Pancreas (tissue), 10 donors: ENCODE data around the gene NUAK2. TPM values are rescaled to one million over a fixed set of nuclear protein-coding genes. Genes with fewer than 3 reads are reported as not detected.

Experiments used
- ATAC-seq, 4 donors: fragments of 200-7000 bp; cut with Tn5 transposase; one replicate each; pipeline versions ENCODE4 v1.8.0 to v1.9.1; 2020; ENCODE audit warnings: mild to moderate bottlenecking in 4 of 4, moderate library complexity in 4 of 4
- DNase-seq, 6 donors: peaks; one replicate each; pipeline ENCODE4 v3.0.0-alpha.2; 2020
- FAIRE-seq: peaks from 2 replicates; lab custom pipeline; 2012; peaks lifted over from hg19 to GRCh38; lab: Jason Lieb, UNC
- H3K27ac ChIP-seq, 4 donors: fragments of 200-600 bp; sonication (generic); 1 replicate in 3 of 4; 2 replicates in 1 of 4; pipeline versions ENCODE4 v1.5.0 to v1.8.0; 2020
- H3K27me3 ChIP-seq, 4 donors: fragments of 200-600 bp; one replicate each; pipeline ENCODE4 v1.8.0; 2021
- H3K36me3 ChIP-seq, 3 donors: fragments of 200-600 bp; sonication (generic) in 1 of 3; one replicate each; pipeline versions ENCODE4 v1.5.0 to v1.8.0; 2020 to 2021
- H3K4me1 ChIP-seq, 3 donors: fragments of 200-600 bp; one replicate each; pipeline ENCODE4 v1.8.0; 2021
- H3K4me3 ChIP-seq, 4 donors: fragments of 200-600 bp; sonication (generic) in 2 of 4; one replicate each; pipeline versions ENCODE4 v1.5.0 to v1.8.0; 2020 to 2021
- H3K9me3 ChIP-seq, 4 donors: fragments of 200-600 bp; one replicate each; pipeline ENCODE4 v1.8.0; 2021
- WGBS, 2 donors: extraction: QIAGEN DNeasy Blood & Tissue Kit; methylation state at CpG; one replicate each; pipeline ENCODE4 v1.1.7; 2013; 5-methylcytosine and 5-hydroxymethylcytosine counted together
- intact Hi-C, 3 donors: fragments of 100-400 bp; cut with DNase I; formaldehyde crosslinking; loops; one replicate each; pipeline versions ENCODE4 v1.11.1 to v1.14.2; 2022
- polyA plus RNA-seq, 2 donors: library from polyadenylated mRNA; stranded (reverse); fragments of 200-250 nt; gene quantifications; one replicate each; pipeline ENCODE4 v1.2.3, GENCODE V29; 2013
- total RNA-seq, 6 donors: library from RNA; stranded (reverse); fragmentation: NEBNext Ultra II Directional in 4 of 6; extraction: Animal tissue kit (Norgen Biotek cat#: 25700) in 4 of 6; gene quantifications; one replicate each; pipeline versions ENCODE4 v1.2.1 to v1.2.4, GENCODE V29; 2021 to 2023
- TF ChIP-seq, protein P1 (sequence below), 4 donors: fragments of 200-600 bp; sonication (generic) in 3 of 4; IDR thresholded peaks; one replicate each; pipeline versions ENCODE4 v1.5.0 to v1.8.0; 2021; ENCODE audit warnings: antibody characterized with exemption in 4 of 4
- donor health status: healthy with polysubstance abuse.
- donor health status: DM: no; HTN: no; CAD: no; lungs with moderate emphysema.
- donor health status: DM: no; HTN: no; CAD: no.
- donor health status: control.
- donor health status: control.
- donor health status: Bipolar disorder and iron deficiency.
- donor health status: DM: yes; HTN: yes; CAD: no.
- donor health status: DM: no; HTN: no; CAD: no.
- donor health status: DM: no; HTN: no; CAD: no.
- donor health status: DM: yes; HTN: yes; CAD: no.

Gene NUAK2
- total and polyA plus RNA-seq, 8 donors = 6.3 to 14.4 (median 8.6) TPM

DNA sequence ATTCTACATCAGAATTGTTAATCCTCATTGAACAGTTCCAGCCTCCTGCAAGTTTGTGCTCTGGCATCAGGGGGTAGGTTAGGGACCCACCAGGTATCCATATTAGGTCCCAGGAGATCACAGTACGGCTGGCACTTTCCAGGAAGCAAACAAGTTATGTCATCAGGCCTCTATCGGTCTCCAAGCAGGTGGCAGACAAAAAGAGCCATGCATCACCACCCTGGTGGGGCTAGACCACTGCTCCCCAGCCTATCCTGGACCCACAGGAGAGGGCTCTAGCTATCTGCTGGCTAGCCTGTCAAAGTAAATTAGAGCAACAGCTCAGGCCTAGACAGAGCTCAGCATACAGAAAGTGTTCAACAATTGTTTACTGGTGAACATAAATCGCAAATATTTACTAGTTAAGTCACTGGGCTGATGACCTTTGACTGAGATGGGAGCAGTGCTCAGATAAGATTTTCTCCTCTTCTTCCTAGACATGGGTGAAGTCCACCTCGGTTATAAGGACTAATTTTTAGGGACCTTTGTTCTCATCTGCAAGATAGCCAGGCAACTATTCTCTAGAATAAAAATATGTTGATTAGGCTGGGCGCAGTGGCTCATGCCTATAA, 6.4 kb downstream of the NUAK2 start:
- no peaks in the 10 kb centered on the region for H3K27me3 ChIP-seq
- no peak for FAIRE-seq
- intact Hi-C loops = no loop called here
- peaks cover 0 to 19% (median under 1%) of the 10 kb centered on the region in 3 donors for H3K36me3 ChIP-seq
- H3K9me3 ChIP-seq = no peaks in the 10 kb centered on the region
- ATAC-seq = no peak
- DNase-seq = no peak
- WGBS, 2 donors = 39 to 43% methylated on average over 5 of the region's 5 CpGs
- H3K4me1 ChIP-seq = peaks cover 61 to 74% (median 69%) of the 10 kb centered on the region in 3 donors
- H3K27ac ChIP-seq = peak overlapping the region in 3 of 4 donors; percentile 67 to 93 (median 82)
- H3K4me3 ChIP-seq = no peak overlapping the region
- TF ChIP-seq, protein P1, sequence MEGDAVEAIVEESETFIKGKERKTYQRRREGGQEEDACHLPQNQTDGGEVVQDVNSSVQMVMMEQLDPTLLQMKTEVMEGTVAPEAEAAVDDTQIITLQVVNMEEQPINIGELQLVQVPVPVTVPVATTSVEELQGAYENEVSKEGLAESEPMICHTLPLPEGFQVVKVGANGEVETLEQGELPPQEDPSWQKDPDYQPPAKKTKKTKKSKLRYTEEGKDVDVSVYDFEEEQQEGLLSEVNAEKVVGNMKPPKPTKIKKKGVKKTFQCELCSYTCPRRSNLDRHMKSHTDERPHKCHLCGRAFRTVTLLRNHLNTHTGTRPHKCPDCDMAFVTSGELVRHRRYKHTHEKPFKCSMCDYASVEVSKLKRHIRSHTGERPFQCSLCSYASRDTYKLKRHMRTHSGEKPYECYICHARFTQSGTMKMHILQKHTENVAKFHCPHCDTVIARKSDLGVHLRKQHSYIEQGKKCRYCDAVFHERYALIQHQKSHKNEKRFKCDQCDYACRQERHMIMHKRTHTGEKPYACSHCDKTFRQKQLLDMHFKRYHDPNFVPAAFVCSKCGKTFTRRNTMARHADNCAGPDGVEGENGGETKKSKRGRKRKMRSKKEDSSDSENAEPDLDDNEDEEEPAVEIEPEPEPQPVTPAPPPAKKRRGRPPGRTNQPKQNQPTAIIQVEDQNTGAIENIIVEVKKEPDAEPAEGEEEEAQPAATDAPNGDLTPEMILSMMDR (IDR thresholded peaks at IDR 0.05) = no peak

DNA sequence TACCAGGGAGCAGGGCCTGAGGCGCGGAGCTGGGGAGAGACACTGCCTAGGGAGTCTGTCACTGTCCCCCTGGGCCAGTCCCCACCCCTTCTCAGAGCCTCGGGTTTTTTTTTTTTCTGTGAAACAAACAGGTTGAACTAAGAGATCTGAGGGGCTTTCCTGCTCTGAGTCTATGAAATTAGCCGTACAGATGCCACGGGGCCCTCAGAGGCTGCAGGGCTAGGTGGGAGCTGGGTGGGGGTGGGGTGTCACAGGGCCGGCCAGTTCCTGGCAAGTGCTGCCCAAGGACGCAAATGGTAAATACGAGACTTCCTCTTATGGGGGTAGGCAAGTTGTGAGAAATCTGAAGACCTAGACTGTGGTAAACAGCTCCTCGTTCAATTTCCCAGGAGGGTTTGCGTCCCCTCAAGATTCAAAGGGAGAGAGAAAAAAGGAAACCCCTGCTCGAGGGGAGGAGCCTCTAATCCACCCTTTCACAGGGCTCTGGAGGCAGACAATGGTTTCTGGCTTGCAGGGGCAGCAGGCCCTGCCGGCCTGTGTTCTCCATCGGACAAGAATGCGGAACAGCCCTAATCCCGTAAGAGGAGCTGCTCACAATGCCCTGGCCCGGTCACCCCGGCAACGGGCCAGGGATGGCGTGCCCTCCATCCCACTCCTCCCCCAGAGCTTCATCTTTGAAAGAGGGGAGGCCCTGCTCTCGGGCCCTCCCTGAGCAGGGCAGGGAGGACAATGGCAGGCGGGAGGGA, 7.8 kb downstream of the NUAK2 start:
- Histone ChIP-seq H3K27ac (peak overlapping the region; percentile 37 to 93 (median 74)), H3K4me1 (peaks cover 54 to 64% (median 62%) of the 10 kb centered on the region in 3 donors)

DNA sequence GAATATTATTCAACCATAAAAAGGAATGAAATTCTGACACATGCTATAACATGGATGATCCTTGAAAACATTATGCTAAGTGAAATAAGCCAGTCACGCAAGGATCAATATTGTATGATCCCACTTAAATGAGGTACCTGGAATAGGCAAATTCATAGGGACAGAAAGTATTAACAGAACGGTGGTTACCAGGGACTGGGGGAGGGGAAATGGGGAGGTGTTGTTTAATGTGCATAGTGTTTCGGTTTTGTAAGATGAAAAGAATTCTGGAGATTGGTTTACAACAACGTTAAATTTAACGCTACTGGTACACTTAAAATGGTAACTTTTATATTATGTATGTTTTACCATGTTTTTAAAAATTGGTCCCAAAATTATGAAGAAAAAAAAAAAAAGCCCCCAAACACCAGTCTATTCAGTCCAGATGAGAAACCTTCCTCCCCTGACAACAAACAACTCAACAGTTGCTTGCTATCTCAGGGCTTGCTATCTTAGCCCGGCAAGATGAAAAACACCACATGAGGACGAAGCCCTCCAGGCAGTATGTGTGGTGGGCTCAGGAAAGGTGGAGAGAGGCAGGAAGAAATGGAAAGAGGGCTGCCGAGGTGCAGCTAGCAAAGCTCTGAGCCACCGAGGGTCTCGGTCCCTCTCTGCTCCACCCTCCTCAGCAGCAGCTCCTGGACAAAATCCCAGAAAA, 8.5 kb downstream of the NUAK2 start:
- intact Hi-C loops = no loop called here
- ATAC-seq (no peak), FAIRE-seq (no peak), DNase-seq (no peak)
- H3K27me3 ChIP-seq = no peaks in the 10 kb centered on the region
- H3K9me3 ChIP-seq = no peaks in the 10 kb centered on the region
- peaks cover 50 to 57% (median 54%) of the 10 kb centered on the region in 3 donors for H3K4me1 ChIP-seq
- H3K4me3 ChIP-seq = peak overlapping the region in 2 of 4 donors; percentile 10 to 19
- TF ChIP-seq, protein P1 (IDR thresholded peaks at IDR 0.05) = no peak
- peak overlapping the region; percentile 37 to 93 (median 74) for H3K27ac ChIP-seq
- peaks cover 0 to 32% (median 3%) of the 10 kb centered on the region in 3 donors for H3K36me3 ChIP-seq
- WGBS, 2 donors = 43 to 46% methylated on average over 10 of the region's 10 CpGs

More for the DNA sequence above, 7.8 kb downstream of the NUAK2 start:
- ATAC-seq (peak in 3 of 4 donors; percentile 5 to 44 (median 35)), DNase-seq (peak in 2 of 6 donors; percentile 45 to 67), FAIRE-seq (no peak)
- Histone ChIP-seq H3K27me3 (no peaks in the 10 kb centered on the region), H3K36me3 (peaks cover 0 to 27% (median 3%) of the 10 kb centered on the region in 3 donors), H3K9me3 (no peaks in the 10 kb centered on the region), H3K4me3 (peak overlapping the region in 2 of 4 donors; percentile 10 to 19)
- 13 to 35% methylated on average over 21 of the region's 21 CpGs for WGBS, 2 donors
- intact Hi-C loops = no loop called here
- TF ChIP-seq, protein P1 (IDR thresholded peaks at IDR 0.05) = no peak

DNA sequence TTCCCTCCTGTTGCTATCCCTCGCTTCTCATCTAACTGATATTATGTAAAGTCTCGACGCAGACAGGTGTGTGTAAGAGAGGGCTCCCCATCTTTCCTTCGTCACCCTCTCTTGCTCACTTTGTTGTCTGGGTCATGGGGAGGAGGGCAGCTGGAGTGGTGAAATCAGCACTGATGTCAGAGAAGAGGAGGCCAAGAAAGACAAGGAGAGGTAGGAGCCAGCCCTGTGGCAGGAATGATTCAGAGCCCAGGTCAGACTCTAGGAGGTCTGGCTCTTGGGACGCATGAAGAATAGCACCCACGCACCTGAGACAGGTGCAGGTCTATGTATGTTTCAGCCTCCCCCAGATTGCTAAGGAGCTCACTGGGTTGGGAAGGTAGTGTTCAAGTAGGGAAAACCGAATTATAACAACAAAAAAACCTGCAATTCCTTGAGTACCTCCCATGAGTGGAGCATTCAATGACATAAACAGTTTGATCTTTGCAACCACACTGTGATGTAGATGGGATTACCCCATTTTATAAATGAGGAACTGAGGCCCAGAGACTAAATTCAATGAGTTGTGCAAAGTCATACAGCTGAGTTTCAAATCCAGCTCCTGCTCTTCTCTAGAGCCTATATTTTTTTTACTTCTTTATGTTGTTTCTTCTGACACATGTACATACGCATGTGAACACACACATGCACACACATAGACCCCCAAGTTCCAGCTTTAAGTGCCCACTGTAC, 10.4 kb downstream of the NUAK2 start:
- WGBS, 2 donors = 93 to 97% methylated on average over 8 of the region's 8 CpGs
- DNase-seq = no peak
- ATAC-seq = no peak
- Histone ChIP-seq H3K36me3 (peaks cover 1 to 48% (median 7%) of the 10 kb centered on the region in 3 donors), H3K4me3 (no peak overlapping the region), H3K27me3 (no peaks in the 10 kb centered on the region), H3K9me3 (no peaks in the 10 kb centered on the region), H3K27ac (peak overlapping the region in 1 of 4 donors; percentile 30), H3K4me1 (peaks cover 34 to 38% (median 38%) of the 10 kb centered on the region in 3 donors)
- intact Hi-C loops = no loop called here
- FAIRE-seq = no peak
- TF ChIP-seq, protein P1 (IDR thresholded peaks at IDR 0.05) = no peak
